ENCODE results near the gene SYCP2L.
"Not testable (repeated sequence)": the region's sequence is repeated elsewhere in the genome, so short reads cannot be mapped to it uniquely, and the experiment has no call there.

DNA sequence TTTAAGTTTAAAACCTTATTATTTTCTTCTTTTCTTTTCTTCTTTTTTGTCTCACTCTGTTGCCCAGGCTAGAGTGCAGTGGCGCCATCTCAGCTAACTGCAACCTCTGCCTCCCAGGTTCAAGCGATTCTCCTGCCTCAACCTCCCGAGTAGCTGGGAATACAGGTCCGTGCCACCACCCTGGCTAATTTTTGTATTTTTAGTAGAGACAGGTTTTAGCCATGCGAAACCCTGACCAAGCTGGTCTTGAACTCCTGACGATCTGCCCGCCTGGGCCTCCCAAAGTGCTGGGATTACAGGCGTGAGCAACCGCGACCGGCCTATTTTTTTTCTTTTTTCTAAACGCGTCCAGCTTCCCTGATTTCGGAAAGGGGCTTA is 4.6 kb upstream of the SYCP2L start:
- TF ChIP-seq, protein P1, sequence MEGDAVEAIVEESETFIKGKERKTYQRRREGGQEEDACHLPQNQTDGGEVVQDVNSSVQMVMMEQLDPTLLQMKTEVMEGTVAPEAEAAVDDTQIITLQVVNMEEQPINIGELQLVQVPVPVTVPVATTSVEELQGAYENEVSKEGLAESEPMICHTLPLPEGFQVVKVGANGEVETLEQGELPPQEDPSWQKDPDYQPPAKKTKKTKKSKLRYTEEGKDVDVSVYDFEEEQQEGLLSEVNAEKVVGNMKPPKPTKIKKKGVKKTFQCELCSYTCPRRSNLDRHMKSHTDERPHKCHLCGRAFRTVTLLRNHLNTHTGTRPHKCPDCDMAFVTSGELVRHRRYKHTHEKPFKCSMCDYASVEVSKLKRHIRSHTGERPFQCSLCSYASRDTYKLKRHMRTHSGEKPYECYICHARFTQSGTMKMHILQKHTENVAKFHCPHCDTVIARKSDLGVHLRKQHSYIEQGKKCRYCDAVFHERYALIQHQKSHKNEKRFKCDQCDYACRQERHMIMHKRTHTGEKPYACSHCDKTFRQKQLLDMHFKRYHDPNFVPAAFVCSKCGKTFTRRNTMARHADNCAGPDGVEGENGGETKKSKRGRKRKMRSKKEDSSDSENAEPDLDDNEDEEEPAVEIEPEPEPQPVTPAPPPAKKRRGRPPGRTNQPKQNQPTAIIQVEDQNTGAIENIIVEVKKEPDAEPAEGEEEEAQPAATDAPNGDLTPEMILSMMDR (tag by site-specific recombination; IDR thresholded peaks at IDR 0.05), result not testable (repeated sequence)
- TF ChIP-seq ZNF311 (tag by site-specific recombination; IDR thresholded peaks at IDR 0.05; ENCODE audit: borderline replicate concordance); YY1 (tag by site-specific recombination; IDR thresholded peaks at IDR 0.05); MZF1 (tag by site-specific recombination; IDR thresholded peaks at IDR 0.05; ENCODE audit: borderline replicate concordance); TRIM28 (IDR thresholded peaks at IDR 0.05; ENCODE audit: borderline replicate concordance, low read length); SP2 (tag by site-specific recombination; IDR thresholded peaks at IDR 0.05); ZSCAN16 (tag by site-specific recombination; IDR thresholded peaks at IDR 0.05); ZBTB21 (tag by site-specific recombination; IDR thresholded peaks at IDR 0.05); ZNF629 (tag by site-specific recombination; IDR thresholded peaks at IDR 0.05); KLF16 (tag by site-specific recombination; IDR thresholded peaks at IDR 0.05): not testable (repeated sequence)
- TF ChIP-seq, protein P2, sequence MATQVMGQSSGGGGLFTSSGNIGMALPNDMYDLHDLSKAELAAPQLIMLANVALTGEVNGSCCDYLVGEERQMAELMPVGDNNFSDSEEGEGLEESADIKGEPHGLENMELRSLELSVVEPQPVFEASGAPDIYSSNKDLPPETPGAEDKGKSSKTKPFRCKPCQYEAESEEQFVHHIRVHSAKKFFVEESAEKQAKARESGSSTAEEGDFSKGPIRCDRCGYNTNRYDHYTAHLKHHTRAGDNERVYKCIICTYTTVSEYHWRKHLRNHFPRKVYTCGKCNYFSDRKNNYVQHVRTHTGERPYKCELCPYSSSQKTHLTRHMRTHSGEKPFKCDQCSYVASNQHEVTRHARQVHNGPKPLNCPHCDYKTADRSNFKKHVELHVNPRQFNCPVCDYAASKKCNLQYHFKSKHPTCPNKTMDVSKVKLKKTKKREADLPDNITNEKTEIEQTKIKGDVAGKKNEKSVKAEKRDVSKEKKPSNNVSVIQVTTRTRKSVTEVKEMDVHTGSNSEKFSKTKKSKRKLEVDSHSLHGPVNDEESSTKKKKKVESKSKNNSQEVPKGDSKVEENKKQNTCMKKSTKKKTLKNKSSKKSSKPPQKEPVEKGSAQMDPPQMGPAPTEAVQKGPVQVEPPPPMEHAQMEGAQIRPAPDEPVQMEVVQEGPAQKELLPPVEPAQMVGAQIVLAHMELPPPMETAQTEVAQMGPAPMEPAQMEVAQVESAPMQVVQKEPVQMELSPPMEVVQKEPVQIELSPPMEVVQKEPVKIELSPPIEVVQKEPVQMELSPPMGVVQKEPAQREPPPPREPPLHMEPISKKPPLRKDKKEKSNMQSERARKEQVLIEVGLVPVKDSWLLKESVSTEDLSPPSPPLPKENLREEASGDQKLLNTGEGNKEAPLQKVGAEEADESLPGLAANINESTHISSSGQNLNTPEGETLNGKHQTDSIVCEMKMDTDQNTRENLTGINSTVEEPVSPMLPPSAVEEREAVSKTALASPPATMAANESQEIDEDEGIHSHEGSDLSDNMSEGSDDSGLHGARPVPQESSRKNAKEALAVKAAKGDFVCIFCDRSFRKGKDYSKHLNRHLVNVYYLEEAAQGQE (tag by site-specific recombination; IDR thresholded peaks at IDR 0.05), result not testable (repeated sequence)
